ENCODE data around the gene DCAF5. TPM values are rescaled to one million over a fixed set of nuclear protein-coding genes. Genes with fewer than 3 reads are reported as not detected.

The DCAF5 gene
- polyA plus RNA-seq, 3 donors = 22.2 to 55.1 (median 30.6) TPM

DNA sequence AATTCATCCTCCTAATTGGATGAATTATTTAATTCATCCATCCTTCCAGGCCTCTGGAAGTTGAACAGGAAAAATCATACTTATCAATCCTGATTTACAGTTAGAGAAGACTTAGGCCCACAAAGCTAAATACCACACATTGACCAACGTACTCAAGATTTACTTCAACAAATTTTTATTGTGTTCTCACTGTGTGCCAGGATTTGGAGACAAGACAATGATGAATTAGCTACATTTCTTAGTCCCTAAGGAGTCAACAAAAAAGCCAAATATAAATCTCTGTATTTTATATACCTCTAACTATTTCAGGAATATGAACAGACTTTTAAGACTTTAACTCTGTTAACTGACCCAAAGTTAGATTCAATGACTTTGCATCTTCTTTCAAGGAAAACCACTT is 63.9 kb downstream of the DCAF5 start:
- Histone ChIP-seq H3K9ac (ENCODE audit: insufficient read depth, low read length, poor library complexity, severe bottlenecking) (no peak overlapping the region), H2AFZ (ENCODE audit: insufficient read depth, low read depth, low read length, poor library complexity, severe bottlenecking) (no peak overlapping the region), H3K9me3 (replicated peaks in 1 of 2; ENCODE audit: control insufficient read depth in 1 of 2, insufficient read depth in 1 of 2, low read length in 2 of 2) (no peaks in the 10 kb centered on the region), H3K4me2 (replicated peaks; ENCODE audit: extremely low read depth, low read length, poor library complexity, severe bottlenecking) (no peak overlapping the region), H3K4me1 (ENCODE audit: control insufficient read depth in 1 of 2, insufficient read depth in 2 of 2, low read length in 2 of 2) (no peaks in the 10 kb centered on the region), H3K79me2 (ENCODE audit: insufficient read depth, low read length) (no peaks in the 10 kb centered on the region), H3K36me3 (replicated peaks in 1 of 2; ENCODE audit: control insufficient read depth in 1 of 2, insufficient read depth in 2 of 2, low read length in 2 of 2) (peaks cover 36 to 95% of the 10 kb centered on the region in 2 donors), H4K20me1 (ENCODE audit: insufficient read depth, low read length) (no peaks in the 10 kb centered on the region), H3K4me3 (replicated peaks in 1 of 3; ENCODE audit: low read depth in 2 of 3, low read length in 3 of 3) (no peak overlapping the region), H3K27me3 (ENCODE audit: control insufficient read depth in 2 of 2, insufficient read depth in 2 of 2, low read length in 2 of 2) (no peaks in the 10 kb centered on the region), H3K27ac (ENCODE audit: low read depth in 1 of 2, low read length in 2 of 2) (no peak overlapping the region)
- intact Hi-C loops (cut with micrococcal nuclease) = loop anchor here in 1 of 2 donors (5.0 to 10.0 kb wide), 2 partner anchors 74 to 177 kb away; no protein-coding TSS in a partner anchor
- H3K27ac Mint-ChIP-seq = no peak overlapping the region
- H3K27me3 Mint-ChIP-seq (ENCODE audit: low read depth in 3 of 3) = peaks cover 0 to 1% (median 0%) of the 10 kb centered on the region in 3 donors
- TF ChIP-seq, protein P1, sequence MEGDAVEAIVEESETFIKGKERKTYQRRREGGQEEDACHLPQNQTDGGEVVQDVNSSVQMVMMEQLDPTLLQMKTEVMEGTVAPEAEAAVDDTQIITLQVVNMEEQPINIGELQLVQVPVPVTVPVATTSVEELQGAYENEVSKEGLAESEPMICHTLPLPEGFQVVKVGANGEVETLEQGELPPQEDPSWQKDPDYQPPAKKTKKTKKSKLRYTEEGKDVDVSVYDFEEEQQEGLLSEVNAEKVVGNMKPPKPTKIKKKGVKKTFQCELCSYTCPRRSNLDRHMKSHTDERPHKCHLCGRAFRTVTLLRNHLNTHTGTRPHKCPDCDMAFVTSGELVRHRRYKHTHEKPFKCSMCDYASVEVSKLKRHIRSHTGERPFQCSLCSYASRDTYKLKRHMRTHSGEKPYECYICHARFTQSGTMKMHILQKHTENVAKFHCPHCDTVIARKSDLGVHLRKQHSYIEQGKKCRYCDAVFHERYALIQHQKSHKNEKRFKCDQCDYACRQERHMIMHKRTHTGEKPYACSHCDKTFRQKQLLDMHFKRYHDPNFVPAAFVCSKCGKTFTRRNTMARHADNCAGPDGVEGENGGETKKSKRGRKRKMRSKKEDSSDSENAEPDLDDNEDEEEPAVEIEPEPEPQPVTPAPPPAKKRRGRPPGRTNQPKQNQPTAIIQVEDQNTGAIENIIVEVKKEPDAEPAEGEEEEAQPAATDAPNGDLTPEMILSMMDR (IDR thresholded peaks at IDR 0.05) = no peak
- peaks cover 61 to 78% of the 10 kb centered on the region in 2 donors for H3K36me3 Mint-ChIP-seq
- no peak overlapping the region for H3K4me3 Mint-ChIP-seq
- WGBS (ENCODE audit: insufficient coverage) = no CpG with 5 or more reads among the region's 1 CpG
- peaks cover 5% of the 10 kb centered on the region for H3K4me1 Mint-ChIP-seq
- no peak for DNase-seq
- no peaks in the 10 kb centered on the region for H3K9me3 Mint-ChIP-seq

DNA sequence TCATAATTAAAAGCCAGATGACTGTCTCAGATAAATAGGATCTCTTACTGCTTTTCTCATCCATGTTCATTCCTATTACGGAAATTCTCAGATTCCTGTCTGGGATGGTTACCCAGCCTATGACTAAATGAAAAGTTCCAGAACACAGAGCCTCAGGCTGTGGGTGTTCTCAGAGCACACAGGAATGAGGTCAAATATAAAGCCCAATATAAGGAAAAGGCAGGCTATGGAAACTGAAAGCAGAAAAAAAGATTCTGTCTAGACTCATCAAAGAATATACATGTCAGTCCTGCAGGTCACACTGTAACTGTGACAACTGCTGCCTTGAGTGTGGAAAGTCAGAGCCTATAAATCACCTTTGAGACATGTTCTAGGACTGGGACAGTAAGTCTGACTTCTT is 64.3 kb downstream of the DCAF5 start:
- Histone ChIP-seq H2AFZ (ENCODE audit: insufficient read depth, low read depth, low read length, poor library complexity, severe bottlenecking) (no peak overlapping the region), H3K4me1 (ENCODE audit: control insufficient read depth in 1 of 2, insufficient read depth in 2 of 2, low read length in 2 of 2) (no peaks in the 10 kb centered on the region), H3K27ac (ENCODE audit: low read depth in 1 of 2, low read length in 2 of 2) (no peak overlapping the region), H3K9me3 (replicated peaks in 1 of 2; ENCODE audit: control insufficient read depth in 1 of 2, insufficient read depth in 1 of 2, low read length in 2 of 2) (no peaks in the 10 kb centered on the region), H3K36me3 (replicated peaks in 1 of 2; ENCODE audit: control insufficient read depth in 1 of 2, insufficient read depth in 2 of 2, low read length in 2 of 2) (peaks cover 39 to 95% of the 10 kb centered on the region in 2 donors), H3K79me2 (ENCODE audit: insufficient read depth, low read length) (no peaks in the 10 kb centered on the region), H3K4me3 (replicated peaks in 1 of 3; ENCODE audit: low read depth in 2 of 3, low read length in 3 of 3) (no peak overlapping the region), H3K9ac (ENCODE audit: insufficient read depth, low read length, poor library complexity, severe bottlenecking) (no peak overlapping the region), H3K27me3 (ENCODE audit: control insufficient read depth in 2 of 2, insufficient read depth in 2 of 2, low read length in 2 of 2) (no peaks in the 10 kb centered on the region), H3K4me2 (replicated peaks; ENCODE audit: extremely low read depth, low read length, poor library complexity, severe bottlenecking) (no peak overlapping the region), H4K20me1 (ENCODE audit: insufficient read depth, low read length) (no peaks in the 10 kb centered on the region)
- intact Hi-C loops (cut with micrococcal nuclease) = loop anchor here in 1 of 2 donors (5.0 to 10.0 kb wide), 2 partner anchors 74 to 176 kb away; no protein-coding TSS in a partner anchor
- no peak overlapping the region for H3K4me3 Mint-ChIP-seq
- H3K27me3 Mint-ChIP-seq (ENCODE audit: low read depth in 3 of 3) = peaks cover 0 to 1% (median 0%) of the 10 kb centered on the region in 3 donors
- no peak overlapping the region for H3K27ac Mint-ChIP-seq
- no peak for DNase-seq
- WGBS (ENCODE audit: insufficient coverage) = no CpG with 5 or more reads among the region's 1 CpG
- H3K4me1 Mint-ChIP-seq = peaks cover 5% of the 10 kb centered on the region
- H3K9me3 Mint-ChIP-seq = no peaks in the 10 kb centered on the region
- TF ChIP-seq, protein P1 (IDR thresholded peaks at IDR 0.05) = no peak
- peaks cover 65 to 80% of the 10 kb centered on the region in 2 donors for H3K36me3 Mint-ChIP-seq

Data from CD14-positive monocyte (primary cell).